Right atrium auricular region (tissue), 2 donors: ENCODE measurements around the gene ACSM6. TPM values are rescaled to one million over a fixed set of nuclear protein-coding genes. Genes with fewer than 3 reads are reported as not detected.
A peak's percentile ranks its signal among the peaks of the same experiment; 100 is the strongest.

ENCODE experiments used
- DNase-seq: peaks from one replicate; pipeline ENCODE4 v3.0.0-alpha.2; 2019; ENCODE audit warnings: low spot score
- H3K27ac ChIP-seq, 2 donors: fragments of 200-600 bp; sonication (generic); 1 replicate in 1 of 2; 2 replicates in 1 of 2; pipeline ENCODE4 v1.5.1; 2016 to 2019
- H3K27me3 ChIP-seq, 2 donors: fragments of 200-600 bp; sonication (generic); one replicate each; pipeline versions ENCODE4 v1.5.1 to v1.6.0; 2017 to 2019
- H3K36me3 ChIP-seq: fragments of 200-600 bp; sonication (generic); one replicate; pipeline ENCODE4 v1.5.1; 2016
- H3K4me1 ChIP-seq, 2 donors: fragments of 200-600 bp; sonication (generic); one replicate each; pipeline versions ENCODE4 v1.5.1 to v1.6.0; 2017 to 2019
- H3K4me3 ChIP-seq, 2 donors: fragments of 200-600 bp; sonication (generic); 1 replicate in 1 of 2; 2 replicates in 1 of 2; pipeline ENCODE4 v1.5.1; 2017 to 2019; ENCODE audit warnings: mild to moderate bottlenecking in 1 of 2, moderate library complexity in 1 of 2
- H3K9me3 ChIP-seq, 2 donors: fragments of 200-600 bp; sonication (generic); one replicate each; pipeline ENCODE4 v1.5.1; 2019
- total RNA-seq, 2 donors: library from RNA; depleted of rRNA; stranded (reverse); fragments of >200 nt; gene quantifications; one replicate each; pipeline ENCODE4 v1.1.0, GENCODE V29; 2016
- TF ChIP-seq, protein P1 (sequence below), 2 donors: fragments of 200-600 bp; sonication (generic); IDR thresholded peaks; one replicate each; pipeline ENCODE4 v1.5.1; 2019; ENCODE audit warnings: antibody characterized with exemption in 2 of 2

The ACSM6 gene
- total RNA-seq, 2 donors from 2014 or later, result not detected

DNA sequence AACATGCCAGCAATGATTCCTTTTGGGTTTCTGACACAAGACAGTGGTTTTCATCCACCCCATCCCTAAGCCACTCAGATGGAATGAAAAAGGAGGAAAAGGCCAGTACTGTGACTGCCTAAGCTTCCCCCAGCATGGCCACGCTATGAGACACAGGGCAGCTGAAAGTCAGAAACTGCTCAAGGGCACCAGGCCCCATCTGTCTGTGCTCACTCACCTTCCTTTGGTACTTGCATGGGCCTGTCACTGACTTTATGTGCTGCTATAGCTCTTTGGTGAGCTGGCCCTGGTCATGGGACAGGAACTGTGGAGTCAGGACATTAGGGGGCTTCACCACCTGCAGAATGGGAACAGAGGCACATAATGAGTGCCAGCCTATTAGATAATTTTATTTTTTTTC is 21.2 kb upstream of the ACSM6 start:
- H3K27ac ChIP-seq, result no peak overlapping the region
- DNase-seq, result no peak
- H3K27me3 ChIP-seq, result no peaks in the 10 kb centered on the region
- no peaks in the 10 kb centered on the region for H3K4me1 ChIP-seq
- H3K36me3 ChIP-seq, result no peaks in the 10 kb centered on the region
- no peak overlapping the region for H3K4me3 ChIP-seq
- no peaks in the 10 kb centered on the region for H3K9me3 ChIP-seq
- TF ChIP-seq, protein P1, sequence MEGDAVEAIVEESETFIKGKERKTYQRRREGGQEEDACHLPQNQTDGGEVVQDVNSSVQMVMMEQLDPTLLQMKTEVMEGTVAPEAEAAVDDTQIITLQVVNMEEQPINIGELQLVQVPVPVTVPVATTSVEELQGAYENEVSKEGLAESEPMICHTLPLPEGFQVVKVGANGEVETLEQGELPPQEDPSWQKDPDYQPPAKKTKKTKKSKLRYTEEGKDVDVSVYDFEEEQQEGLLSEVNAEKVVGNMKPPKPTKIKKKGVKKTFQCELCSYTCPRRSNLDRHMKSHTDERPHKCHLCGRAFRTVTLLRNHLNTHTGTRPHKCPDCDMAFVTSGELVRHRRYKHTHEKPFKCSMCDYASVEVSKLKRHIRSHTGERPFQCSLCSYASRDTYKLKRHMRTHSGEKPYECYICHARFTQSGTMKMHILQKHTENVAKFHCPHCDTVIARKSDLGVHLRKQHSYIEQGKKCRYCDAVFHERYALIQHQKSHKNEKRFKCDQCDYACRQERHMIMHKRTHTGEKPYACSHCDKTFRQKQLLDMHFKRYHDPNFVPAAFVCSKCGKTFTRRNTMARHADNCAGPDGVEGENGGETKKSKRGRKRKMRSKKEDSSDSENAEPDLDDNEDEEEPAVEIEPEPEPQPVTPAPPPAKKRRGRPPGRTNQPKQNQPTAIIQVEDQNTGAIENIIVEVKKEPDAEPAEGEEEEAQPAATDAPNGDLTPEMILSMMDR (IDR thresholded peaks at IDR 0.05), result no peak

DNA sequence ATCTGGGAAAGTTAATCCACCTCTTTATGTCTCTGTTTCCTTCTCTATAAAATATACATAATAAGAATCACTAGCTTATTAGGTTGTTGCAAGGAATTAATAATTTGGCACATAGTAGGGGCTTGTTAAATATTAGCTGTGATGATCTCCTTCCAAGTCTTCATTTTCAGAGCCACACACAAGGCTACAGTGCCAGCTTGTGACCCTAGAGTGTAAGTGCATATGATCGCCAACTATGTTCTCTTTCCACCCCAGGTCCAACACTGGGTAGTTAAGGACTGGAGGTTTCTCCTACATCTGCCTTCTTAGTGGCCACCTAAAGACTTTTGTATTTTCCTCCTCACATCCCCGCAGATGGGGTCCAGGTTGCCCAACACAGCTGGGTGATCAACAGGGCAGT is 17.9 kb upstream of the ACSM6 start:
- no peaks in the 10 kb centered on the region for H3K9me3 ChIP-seq
- TF ChIP-seq, protein P1 (IDR thresholded peaks at IDR 0.05), result peak in 1 of 2 donors; percentile 28
- H3K27me3 ChIP-seq, result no peaks in the 10 kb centered on the region

DNA sequence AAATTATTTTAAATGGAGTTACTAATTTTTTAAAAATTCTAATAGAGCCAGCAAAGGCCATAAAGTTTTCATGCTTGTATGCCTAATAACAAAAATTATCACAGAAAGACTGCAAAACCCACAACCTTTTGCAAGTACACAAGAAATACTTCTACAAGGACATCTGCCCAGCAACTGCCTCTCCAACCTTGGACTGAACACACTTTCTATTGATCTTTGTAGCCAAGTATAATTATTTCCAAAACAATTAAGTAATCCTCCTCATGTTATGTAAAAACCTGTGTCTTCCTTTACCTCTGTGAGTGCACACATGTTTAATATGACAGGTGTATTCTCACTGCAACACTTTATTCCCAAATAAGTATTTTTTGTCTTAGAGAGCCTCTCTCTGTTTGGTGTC is 16.6 kb upstream of the ACSM6 start:
- Histone ChIP-seq H3K9me3 (no peaks in the 10 kb centered on the region), H3K36me3 (no peaks in the 10 kb centered on the region), H3K4me1 (no peaks in the 10 kb centered on the region), H3K27me3 (no peaks in the 10 kb centered on the region), H3K27ac (no peak overlapping the region), H3K4me3 (no peak overlapping the region)
- TF ChIP-seq, protein P1 (IDR thresholded peaks at IDR 0.05), result no peak
- DNase-seq, result no peak

More for the DNA sequence above, 17.9 kb upstream of the ACSM6 start:
- Histone ChIP-seq H3K4me3 (no peak overlapping the region), H3K36me3 (no peaks in the 10 kb centered on the region), H3K27ac (no peak overlapping the region), H3K4me1 (no peaks in the 10 kb centered on the region)
- no peak for DNase-seq

DNA sequence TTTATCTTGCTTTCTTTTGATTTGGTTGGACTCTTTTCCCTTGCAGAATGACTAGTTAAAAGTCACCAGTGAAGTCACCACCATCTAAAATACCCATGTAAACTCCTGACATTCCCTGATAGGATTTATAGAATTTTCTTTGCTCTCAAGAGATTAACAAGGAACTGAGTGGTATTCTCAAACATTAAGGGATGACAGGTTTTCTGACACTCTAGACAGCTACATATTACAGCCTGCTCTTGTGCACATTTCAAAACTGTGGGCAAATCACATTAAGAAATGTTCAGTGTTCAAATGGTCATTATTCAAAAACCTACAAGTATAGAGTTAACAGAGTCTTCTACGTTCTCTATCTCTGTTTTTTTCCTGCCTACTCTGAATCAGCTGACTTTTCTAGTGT is 15.8 kb upstream of the ACSM6 start:
- Histone ChIP-seq H3K9me3 (no peaks in the 10 kb centered on the region), H3K4me3 (no peak overlapping the region), H3K4me1 (no peaks in the 10 kb centered on the region), H3K36me3 (no peaks in the 10 kb centered on the region), H3K27ac (no peak overlapping the region), H3K27me3 (no peaks in the 10 kb centered on the region)
- TF ChIP-seq, protein P1 (IDR thresholded peaks at IDR 0.05), result no peak
- no peak for DNase-seq

DNA sequence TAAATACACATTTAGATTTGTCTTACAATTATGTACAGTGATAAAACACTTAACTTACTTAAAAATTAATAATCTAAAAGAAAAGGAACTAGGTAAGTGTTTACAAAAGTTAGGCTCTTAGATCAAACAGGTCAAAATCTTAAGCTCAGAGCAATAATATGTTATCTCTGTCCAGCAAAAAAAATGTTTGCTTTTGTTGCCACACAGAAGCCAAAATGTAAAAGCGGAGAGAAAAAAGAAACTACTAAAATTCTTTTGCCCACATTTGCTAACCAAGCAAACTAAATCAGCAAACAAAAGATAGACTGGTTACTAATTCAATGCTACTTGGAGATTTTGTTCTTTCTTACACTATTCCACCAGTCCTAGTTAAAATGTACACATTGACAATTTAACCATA is 15.2 kb upstream of the ACSM6 start:
- Histone ChIP-seq H3K27me3 (no peaks in the 10 kb centered on the region), H3K36me3 (no peaks in the 10 kb centered on the region), H3K4me1 (no peaks in the 10 kb centered on the region), H3K9me3 (no peaks in the 10 kb centered on the region), H3K27ac (no peak overlapping the region), H3K4me3 (no peak overlapping the region)
- TF ChIP-seq, protein P1 (IDR thresholded peaks at IDR 0.05), result no peak
- DNase-seq, result no peak

DNA sequence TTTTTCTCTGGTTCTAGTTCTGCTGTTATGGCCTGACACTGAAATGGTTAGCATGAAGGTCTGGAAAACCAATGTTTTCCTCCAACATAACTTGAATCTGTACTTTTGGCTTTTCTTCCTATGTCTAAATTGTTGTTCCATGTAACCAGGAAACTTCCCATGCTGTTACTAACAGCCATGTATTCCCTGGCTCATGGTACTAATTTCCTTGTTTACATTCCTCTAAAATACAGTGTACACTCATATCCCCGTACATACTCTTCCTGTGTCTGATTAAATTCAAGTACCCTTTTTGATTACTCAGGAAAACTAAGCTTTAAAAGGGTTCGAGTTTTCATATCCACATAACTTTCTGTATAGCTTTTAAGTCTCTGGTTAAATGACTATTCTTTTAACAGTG is 12.3 kb upstream of the ACSM6 start:
- no peaks in the 10 kb centered on the region for H3K36me3 ChIP-seq
- TF ChIP-seq, protein P1 (IDR thresholded peaks at IDR 0.05), result no peak
- no peak for DNase-seq

More for the DNA sequence above, 12.3 kb upstream of the ACSM6 start:
- no peaks in the 10 kb centered on the region for H3K27me3 ChIP-seq
- no peaks in the 10 kb centered on the region for H3K4me1 ChIP-seq
- H3K27ac ChIP-seq, result no peak overlapping the region
- no peak overlapping the region for H3K4me3 ChIP-seq
- no peaks in the 10 kb centered on the region for H3K9me3 ChIP-seq
